Right lobe of liver (tissue), 6 donors: ENCODE measurements around the gene LRRC28. TPM values are rescaled to one million over a fixed set of nuclear protein-coding genes. Genes with fewer than 3 reads are reported as not detected.

Experiments
- ATAC-seq, 4 donors: fragments of 200-7000 bp; cut with Tn5 transposase; one replicate each; pipeline ENCODE4 v1.9.1; 2020; ENCODE audit warnings: mild to moderate bottlenecking in 4 of 4, moderate library complexity in 4 of 4
- DNase-seq, 3 donors: peaks; one replicate each; pipeline ENCODE4 v3.0.0-alpha.2; 2020
- H3K27ac ChIP-seq, 3 donors: fragments of 200-600 bp; one replicate each; pipeline ENCODE4 v1.8.0; 2022
- H3K27me3 ChIP-seq, 2 donors: fragments of 200-600 bp; one replicate each; pipeline ENCODE4 v1.8.0; 2022
- H3K36me3 ChIP-seq, 4 donors: fragments of 200-600 bp; sonication (generic) in 1 of 4; one replicate each; pipeline versions ENCODE4 v1.5.1 to v1.8.0; 2017 to 2022; ENCODE audit warnings: control low read depth in 1 of 4
- H3K4me1 ChIP-seq, 4 donors: fragments of 200-600 bp; sonication (generic) in 1 of 4; one replicate each; pipeline versions ENCODE4 v1.5.1 to v1.8.0; 2017 to 2022; ENCODE audit warnings: control low read depth in 1 of 4
- H3K4me3 ChIP-seq, 3 donors: fragments of 200-600 bp; one replicate each; pipeline ENCODE4 v1.8.0; 2022
- H3K9me3 ChIP-seq, 4 donors: fragments of 200-600 bp; sonication (generic) in 1 of 4; one replicate each; pipeline versions ENCODE4 v1.5.1 to v1.8.0; 2017 to 2022; ENCODE audit warnings: control low read depth in 1 of 4
- CTCF ChIP-seq, 4 donors: fragments of 200-600 bp in 3 of 4; fragments of 450-650 bp in 1 of 4; IDR thresholded peaks; one replicate each; pipeline versions ENCODE4 v1.5.1 to v1.8.0; 2016 to 2022; ENCODE audit warnings: antibody characterized with exemption in 4 of 4, mild to moderate bottlenecking in 2 of 4
- POLR2A ChIP-seq: fragments of 450-650 bp; IDR thresholded peaks from one replicate; pipeline ENCODE4 v1.6.1; 2017; ENCODE audit warnings: antibody characterized with exemption, mild to moderate bottlenecking
- WGBS: methylation state at CpG from one replicate; pipeline ENCODE4 v1.1.6; 2018; ENCODE audit warnings: low coverage, low lambda C conversion rate; ENCODE audit not compliant: insufficient coverage; ENCODE audit errors: missing lambda C conversion rate; 5-methylcytosine and 5-hydroxymethylcytosine counted together
- intact Hi-C, 2 donors: fragments of 100-400 bp; cut with DNase I; formaldehyde crosslinking; loops; one replicate each; pipeline versions ENCODE4 v1.11.2 to v1.14.1; 2022
- total RNA-seq, 6 experiments: library from RNA; depleted of rRNA in 2 of 6; stranded (reverse); fragments of >200 nt in 2 of 6; fragmentation: NEBNext Ultra II Directional in 3 of 6; extraction: Animal tissue kit (Norgen Biotek cat#: 25700) in 3 of 6; gene quantifications; one replicate each; pipeline versions ENCODE4 v1.1.0 to v1.2.4, GENCODE V29; 2016 to 2023
- donor health status: DM: no; HTN: yes; CAD: no.
- donor health status: DM: no; HTN: no; CAD: no.
- donor health status: DM: no; HTN: no; CAD: no.
- donor health status: DM: no; HTN: yes; CAD: no.
- donor health status: DM: no; HTN: yes; CAD: no.

The LRRC28 gene
- total RNA-seq, 6 experiments from 2014 or later: 21.8 to 70.1 (median 31.9) TPM

- Histone ChIP-seq H3K27ac (no peak overlapping the region), H3K36me3 (no peaks in the 10 kb centered on the region), H3K4me3 (no peak overlapping the region), H3K9me3 (peaks cover 0 to 5% (median 0%) of the 10 kb centered on the region in 4 donors), H3K4me1 (no peaks in the 10 kb centered on the region), H3K27me3 (no peaks in the 10 kb centered on the region)
- ATAC-seq (no peak), DNase-seq (no peak)
- 100% methylated on average over 2 of the region's 2 CpGs for WGBS
- no peak for TF ChIP-seq POLR2A
- no peak for TF ChIP-seq CTCF (IDR thresholded peaks at IDR 0.05)
- intact Hi-C loops: no loop called here
These were observed 60.9 kb downstream of the LRRC28 start for GRCh38 chr15:99312228-99312627.

DNA sequence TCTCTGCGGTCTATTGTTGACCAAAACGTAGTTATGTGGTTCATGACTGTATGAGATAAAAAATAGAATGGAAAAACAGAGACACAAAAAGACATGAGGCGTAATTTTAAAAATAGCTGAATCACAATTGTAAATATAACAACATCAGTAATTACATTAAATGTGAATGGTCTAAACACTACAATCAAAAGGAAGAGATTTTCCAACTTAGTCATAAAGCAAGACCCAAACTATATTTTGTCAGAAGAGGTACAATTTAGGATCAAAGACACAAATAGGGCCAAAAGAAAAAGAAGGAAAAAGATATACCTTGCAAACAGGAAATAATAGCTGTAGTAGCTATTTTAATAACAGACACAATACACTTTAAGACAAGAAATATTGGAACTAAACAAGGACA, 61.5 kb downstream of the LRRC28 start:
- no peak for TF ChIP-seq POLR2A
- no peak for TF ChIP-seq CTCF (IDR thresholded peaks at IDR 0.05)
- Histone ChIP-seq H3K4me1 (no peaks in the 10 kb centered on the region), H3K36me3 (no peaks in the 10 kb centered on the region), H3K4me3 (no peak overlapping the region), H3K27ac (no peak overlapping the region), H3K9me3 (peaks cover 0 to 5% (median 0%) of the 10 kb centered on the region in 4 donors), H3K27me3 (no peaks in the 10 kb centered on the region)
- intact Hi-C loops: no loop called here
- ATAC-seq (no peak), DNase-seq (no peak)
- 100% methylated on average over 3 of the region's 3 CpGs for WGBS

DNA sequence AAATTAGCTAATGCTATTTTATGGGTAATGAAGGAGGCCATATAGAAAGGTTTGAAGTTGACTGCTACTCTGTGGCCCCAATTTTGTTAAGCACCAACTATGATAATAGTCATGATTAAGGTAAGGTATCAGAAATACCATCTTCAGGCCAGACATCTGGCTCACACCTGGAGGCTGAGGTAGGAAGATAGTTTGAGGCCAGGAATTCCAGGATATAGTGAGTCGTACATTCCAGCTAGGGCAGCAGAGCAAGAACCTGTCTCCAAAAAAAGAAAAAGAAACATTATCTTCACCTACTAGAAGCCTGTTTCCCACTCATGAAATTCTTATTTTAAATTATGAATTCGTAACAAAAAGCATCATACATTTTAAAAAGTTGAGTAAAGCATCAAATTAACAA, 64.4 kb downstream of the LRRC28 start:
- no peak for DNase-seq
- Histone ChIP-seq H3K4me1 (peaks cover 0 to 8% (median 0%) of the 10 kb centered on the region in 4 donors), H3K36me3 (no peaks in the 10 kb centered on the region), H3K4me3 (no peak overlapping the region), H3K9me3 (peaks cover 0 to 5% (median 0%) of the 10 kb centered on the region in 4 donors), H3K27me3 (no peaks in the 10 kb centered on the region), H3K27ac (no peak overlapping the region)
- intact Hi-C loops: no loop called here
- no peak for ATAC-seq
- TF ChIP-seq CTCF (IDR thresholded peaks at IDR 0.05) (no peak), POLR2A (no peak)
- 89% methylated on average over 2 of the region's 2 CpGs for WGBS

DNA sequence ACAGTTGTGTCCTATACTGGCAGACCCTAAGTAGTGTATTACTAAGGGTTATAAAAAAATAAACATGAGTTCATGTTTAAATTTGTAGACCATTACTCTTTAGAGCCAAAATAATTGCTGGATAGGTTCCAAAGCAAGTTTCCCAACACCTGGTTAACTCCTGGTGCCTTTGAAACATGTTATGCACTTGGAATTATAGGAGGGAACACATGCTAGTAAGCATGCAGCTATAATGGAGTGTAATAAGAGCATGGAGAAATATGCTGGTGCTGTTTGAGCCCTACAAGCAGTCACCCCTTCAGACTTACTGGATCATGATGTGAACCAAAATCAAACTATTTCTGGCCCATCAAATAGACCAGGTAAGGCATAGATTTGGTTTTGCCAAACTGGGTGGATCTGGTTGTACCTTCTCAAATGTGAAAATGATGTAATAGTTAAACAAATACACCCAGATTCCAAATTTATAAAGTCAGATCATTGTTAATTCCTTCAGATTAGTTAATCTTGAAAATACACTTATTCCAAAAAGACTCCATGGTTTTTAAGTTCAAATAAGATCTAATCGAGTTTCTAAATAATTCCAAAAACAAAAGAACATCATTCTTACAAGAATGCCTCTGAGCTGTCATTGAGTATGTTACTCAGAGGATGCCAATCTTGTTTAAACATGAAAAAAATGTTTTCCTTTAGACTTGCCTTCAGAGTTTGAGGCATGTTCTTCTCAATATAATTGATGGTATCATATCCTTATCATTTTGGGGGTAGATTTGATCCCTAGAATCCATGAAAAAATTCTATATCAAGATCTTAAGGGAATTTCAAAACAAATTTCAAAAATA, 69.3 kb downstream of the LRRC28 start:
- H3K4me3 ChIP-seq: no peak overlapping the region
- no peaks in the 10 kb centered on the region for H3K36me3 ChIP-seq
- peak overlapping the region in 2 of 3 donors; percentile 8 to 34 for H3K27ac ChIP-seq
- H3K9me3 ChIP-seq: no peaks in the 10 kb centered on the region
- peak; percentile 22 to 63 (median 48) for ATAC-seq
- DNase-seq: no peak
- intact Hi-C loops: no loop called here
- no peak for TF ChIP-seq CTCF (IDR thresholded peaks at IDR 0.05)
- TF ChIP-seq POLR2A: no peak
- WGBS: 47% methylated on average over 1 of the region's 1 CpG
- peaks cover 0 to 53% (median 0%) of the 10 kb centered on the region in 4 donors for H3K4me1 ChIP-seq
- no peaks in the 10 kb centered on the region for H3K27me3 ChIP-seq
